ENCODE measurements around the gene STRA8. TPM values are rescaled to one million over a fixed set of nuclear protein-coding genes. Genes with fewer than 3 reads are reported as not detected.
A peak's percentile ranks its signal among the peaks of the same experiment; 100 is the strongest.

The STRA8 gene
- total RNA-seq, 1 experiment from 2014 or later = not detected

GRCh38 chr7:135272303-135272702 is 38.7 kb downstream of the STRA8 start:
- H3F3A ChIP-seq (ENCODE audit: low read length, unreplicated experiment) = no peaks in the 10 kb centered on the region
- no peak overlapping the region for H3K4me3 ChIP-seq (ENCODE audit: low read length)
- ChIA-PET POLR2A (ENCODE audit: unreplicated experiment) (no interaction called here), CTCF (no interaction called here)
- no peaks in the 10 kb centered on the region for H3K4me1 ChIP-seq (ENCODE audit: insufficient read depth, low read length)
- H4K20me1 ChIP-seq (ENCODE audit: low read length) = no peaks in the 10 kb centered on the region
- DNase-seq (no peak), ATAC-seq (no peak)
- H3K9me2 ChIP-seq (replicated peaks; ENCODE audit: low read length) = no peaks in the 10 kb centered on the region
- peaks cover under 1% of the 10 kb centered on the region; the same call in 1 of the 2 replicates for H3K27me3 ChIP-seq (ENCODE audit: low read length)
- H3K9ac ChIP-seq (ENCODE audit: low read length) = no peak overlapping the region
- H2AFZ ChIP-seq (ENCODE audit: low read length) = no peak overlapping the region
- TF ChIP-seq CTCF (conservative IDR thresholded peaks at IDR 0.05; ENCODE audit: low read depth, low read length) (no peak), EZH2phosphoT487 (IDR thresholded peaks at IDR 0.05; ENCODE audit: borderline replicate concordance, low read length) (no peak), EZH2 (IDR thresholded peaks at IDR 0.05; ENCODE audit: low read length, unreplicated experiment) (no peak)
- no TSS peak for BruUV-seq (replicated peaks)
- no peak overlapping the region for H3K27ac ChIP-seq (ENCODE audit: low read length)
- no peak overlapping the region for H3K4me2 ChIP-seq (ENCODE audit: low read length)
- no peaks in the 10 kb centered on the region for H3K36me3 ChIP-seq (ENCODE audit: low read depth, low read length)
- intact Hi-C loops (cut with micrococcal nuclease) = loop anchor here (10.0 kb wide), 2 partner anchors 58 to 522 kb away; partner anchors contain the start of gene WDR91
- no peaks in the 10 kb centered on the region for H3K79me2 ChIP-seq (ENCODE audit: low read length)
- H3K9me3 ChIP-seq (ENCODE audit: low read length) = no peaks in the 10 kb centered on the region

GRCh38 chr7:135273581-135273980 is 39.9 kb downstream of the STRA8 start:
- intact Hi-C loops (cut with micrococcal nuclease) = loop anchor here (10.0 kb wide), 2 partner anchors 59 to 521 kb away; partner anchors contain the start of gene WDR91
- ATAC-seq (no peak), DNase-seq (no peak)
- H3K27ac ChIP-seq (ENCODE audit: low read length) = no peak overlapping the region
- H3K27me3 ChIP-seq (ENCODE audit: low read length) = no peaks in the 10 kb centered on the region
- CTCF ChIA-PET = interaction anchor here (0.6 to 2.0 kb wide), 4 partner anchors 12 to 221 kb away, joined by 3 to 13 read pairs (median 4); no protein-coding TSS in a partner anchor
- H3F3A ChIP-seq (ENCODE audit: low read length, unreplicated experiment) = no peaks in the 10 kb centered on the region
- no peaks in the 10 kb centered on the region for H4K20me1 ChIP-seq (ENCODE audit: low read length)
- POLR2A ChIA-PET (ENCODE audit: unreplicated experiment) = no interaction called here
- H2AFZ ChIP-seq (ENCODE audit: low read length) = no peak overlapping the region
- H3K36me3 ChIP-seq (ENCODE audit: low read depth, low read length) = no peaks in the 10 kb centered on the region
- no peaks in the 10 kb centered on the region for H3K79me2 ChIP-seq (ENCODE audit: low read length)
- no peak overlapping the region for H3K4me3 ChIP-seq (ENCODE audit: low read length)
- no peaks in the 10 kb centered on the region for H3K9me2 ChIP-seq (replicated peaks; ENCODE audit: low read length)
- H3K9me3 ChIP-seq (ENCODE audit: low read length) = no peaks in the 10 kb centered on the region
- TF ChIP-seq CTCF (conservative IDR thresholded peaks at IDR 0.05; ENCODE audit: low read depth, low read length) (no peak), EZH2 (IDR thresholded peaks at IDR 0.05; ENCODE audit: low read length, unreplicated experiment) (no peak), EZH2phosphoT487 (IDR thresholded peaks at IDR 0.05; ENCODE audit: borderline replicate concordance, low read length) (no peak)
- H3K4me1 ChIP-seq (ENCODE audit: insufficient read depth, low read length) = no peaks in the 10 kb centered on the region
- H3K9ac ChIP-seq (ENCODE audit: low read length) = no peak overlapping the region
- no TSS peak for BruUV-seq (replicated peaks)
- no peak overlapping the region for H3K4me2 ChIP-seq (ENCODE audit: low read length)

- DNase-seq (peak; percentile 87), ATAC-seq (peak; percentile 94)
- no peak overlapping the region for H3K4me3 ChIP-seq (ENCODE audit: low read length)
- H3K36me3 ChIP-seq (ENCODE audit: low read depth, low read length) = no peaks in the 10 kb centered on the region
- peak; percentile 82 for TF ChIP-seq CTCF (conservative IDR thresholded peaks at IDR 0.05; ENCODE audit: low read depth, low read length)
- no peak for TF ChIP-seq EZH2phosphoT487 (IDR thresholded peaks at IDR 0.05; ENCODE audit: borderline replicate concordance, low read length)
- peak overlapping the region; percentile 51; the same call in 1 of the 2 replicates for H2AFZ ChIP-seq (ENCODE audit: low read length)
- no peak overlapping the region for H3K9ac ChIP-seq (ENCODE audit: low read length)
- H3K27me3 ChIP-seq (ENCODE audit: low read length) = no peaks in the 10 kb centered on the region
- H3K4me2 ChIP-seq (ENCODE audit: low read length) = peak overlapping the region; percentile 14; the same call in 1 of the 2 replicates
- no peaks in the 10 kb centered on the region for H3K4me1 ChIP-seq (ENCODE audit: insufficient read depth, low read length)
- H3F3A ChIP-seq (ENCODE audit: low read length, unreplicated experiment) = no peaks in the 10 kb centered on the region
- no peaks in the 10 kb centered on the region for H4K20me1 ChIP-seq (ENCODE audit: low read length)
- intact Hi-C loops (cut with micrococcal nuclease) = loop anchor here (1.0 to 10.0 kb wide), 3 partner anchors 60 to 520 kb away; partner anchors contain the start of gene WDR91
- H3K27ac ChIP-seq (ENCODE audit: low read length) = no peak overlapping the region
- H3K9me2 ChIP-seq (replicated peaks; ENCODE audit: low read length) = no peaks in the 10 kb centered on the region
- POLR2A ChIA-PET (ENCODE audit: unreplicated experiment) = no interaction called here
- no TSS peak for BruUV-seq (replicated peaks)
- H3K9me3 ChIP-seq (ENCODE audit: low read length) = no peaks in the 10 kb centered on the region
- no peaks in the 10 kb centered on the region for H3K79me2 ChIP-seq (ENCODE audit: low read length)
- CTCF ChIA-PET = interaction anchor here (0.6 to 2.0 kb wide), 8 partner anchors 10 to 1268 kb away, joined by 3 to 13 read pairs (median 4); no protein-coding TSS in a partner anchor
These were observed 41.0 kb downstream of the STRA8 start for GRCh38 chr7:135274495-135275268.

All from PC-3 (cell line).